ENCODE data around the gene STMN3. TPM values are rescaled to one million over a fixed set of nuclear protein-coding genes. Genes with fewer than 3 reads are reported as not detected.

STMN3 gene
- total and polyA plus RNA-seq, 10 of the 15 experiments (the other 5 are each of a cell fraction or from before 2014, with no cell fraction given) = 0.09 to 3.6 (median 1.4) TPM; not detected in 1

DNA sequence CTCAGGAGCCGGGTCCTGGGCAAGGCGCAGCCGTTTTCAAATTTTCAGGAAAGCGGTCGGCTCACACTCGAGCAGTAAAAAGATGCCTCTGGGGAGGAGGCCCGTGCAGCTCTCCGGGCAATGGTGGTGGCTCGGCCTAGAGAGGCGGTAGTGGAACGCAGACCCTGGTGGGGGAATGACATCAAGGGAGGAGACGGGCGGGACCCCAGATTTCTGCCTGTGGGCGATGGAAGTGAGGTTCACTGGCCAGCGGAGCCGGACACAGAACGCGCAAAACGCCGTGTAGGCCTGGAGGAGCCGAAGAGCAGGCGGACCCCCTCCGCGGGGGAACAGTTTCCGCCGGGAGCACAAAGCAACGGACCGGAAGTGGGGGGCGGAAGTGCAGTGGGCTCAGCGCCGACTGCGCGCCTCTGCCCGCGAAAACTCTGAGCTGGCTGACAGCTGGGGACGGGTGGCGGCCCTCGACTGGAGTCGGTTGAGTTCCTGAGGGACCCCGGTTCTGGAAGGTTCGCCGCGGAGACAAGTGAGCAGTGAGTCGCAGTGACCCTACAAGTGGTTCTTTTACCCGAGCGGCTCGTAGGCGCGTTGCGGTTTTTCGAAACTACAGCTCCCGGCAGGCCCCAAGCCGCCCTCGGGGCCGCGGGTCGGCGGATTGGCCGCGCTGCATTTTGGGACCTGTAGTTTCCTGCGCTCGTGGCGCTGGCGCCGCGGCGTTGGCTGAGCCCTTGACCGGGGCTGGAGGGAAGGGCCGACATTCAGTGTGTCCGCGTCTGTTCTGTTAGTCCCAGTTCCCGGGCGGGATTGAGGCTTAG, 4.9 kb upstream of the STMN3 start, which contains the start of gene RTEL1 (continued):
- TF ChIP-seq ZNF217 (IDR thresholded peaks at IDR 0.05) (peak; percentile 62; the same call in 1 of the 2 replicates), POLR2A (IDR thresholded peaks at IDR 0.05; ENCODE audit: low read depth, low read length) (no peak; the same call in none of the 2 replicates), PAX5 (IDR thresholded peaks at IDR 0.05; ENCODE audit: borderline replicate concordance, low read depth, low read length) (no peak), NKRF (conservative IDR thresholded peaks at IDR 0.05) (peak; percentile 97), HCFC1 (IDR thresholded peaks at IDR 0.05; ENCODE audit: low read length) (peak; percentile 89), ZNF274 (IDR thresholded peaks at IDR 0.05; ENCODE audit: insufficient read depth, insufficient read length) (no peak), ZNF207 (IDR thresholded peaks at IDR 0.05; ENCODE audit: borderline replicate concordance) (peak; percentile 97), ETV6 (conservative IDR thresholded peaks at IDR 0.05 in 1 of 2, IDR thresholded peaks at IDR 0.05 in 1 of 2; ENCODE audit: borderline replicate concordance in 1 of 2, low read depth in 1 of 2) (no peak; a peak in 1 of 4 replicates), BCL3 (IDR thresholded peaks at IDR 0.05; ENCODE audit: borderline replicate concordance, insufficient read depth, low read depth, low read length, poor library complexity, severe bottlenecking) (no peak), MAX (IDR thresholded peaks at IDR 0.05; ENCODE audit: low read depth, low read length) (no peak; the same call in 1 of the 2 replicates), EZH2 (IDR thresholded peaks at IDR 0.05; ENCODE audit: borderline replicate concordance, control insufficient read depth, low read depth, low read length) (no peak), RAD21 (IDR thresholded peaks at IDR 0.05; ENCODE audit: insufficient read depth, low read depth, low read length) (no peak), RAD51 (IDR thresholded peaks at IDR 0.05) (no peak)
- TF ChIP-seq, protein P1, sequence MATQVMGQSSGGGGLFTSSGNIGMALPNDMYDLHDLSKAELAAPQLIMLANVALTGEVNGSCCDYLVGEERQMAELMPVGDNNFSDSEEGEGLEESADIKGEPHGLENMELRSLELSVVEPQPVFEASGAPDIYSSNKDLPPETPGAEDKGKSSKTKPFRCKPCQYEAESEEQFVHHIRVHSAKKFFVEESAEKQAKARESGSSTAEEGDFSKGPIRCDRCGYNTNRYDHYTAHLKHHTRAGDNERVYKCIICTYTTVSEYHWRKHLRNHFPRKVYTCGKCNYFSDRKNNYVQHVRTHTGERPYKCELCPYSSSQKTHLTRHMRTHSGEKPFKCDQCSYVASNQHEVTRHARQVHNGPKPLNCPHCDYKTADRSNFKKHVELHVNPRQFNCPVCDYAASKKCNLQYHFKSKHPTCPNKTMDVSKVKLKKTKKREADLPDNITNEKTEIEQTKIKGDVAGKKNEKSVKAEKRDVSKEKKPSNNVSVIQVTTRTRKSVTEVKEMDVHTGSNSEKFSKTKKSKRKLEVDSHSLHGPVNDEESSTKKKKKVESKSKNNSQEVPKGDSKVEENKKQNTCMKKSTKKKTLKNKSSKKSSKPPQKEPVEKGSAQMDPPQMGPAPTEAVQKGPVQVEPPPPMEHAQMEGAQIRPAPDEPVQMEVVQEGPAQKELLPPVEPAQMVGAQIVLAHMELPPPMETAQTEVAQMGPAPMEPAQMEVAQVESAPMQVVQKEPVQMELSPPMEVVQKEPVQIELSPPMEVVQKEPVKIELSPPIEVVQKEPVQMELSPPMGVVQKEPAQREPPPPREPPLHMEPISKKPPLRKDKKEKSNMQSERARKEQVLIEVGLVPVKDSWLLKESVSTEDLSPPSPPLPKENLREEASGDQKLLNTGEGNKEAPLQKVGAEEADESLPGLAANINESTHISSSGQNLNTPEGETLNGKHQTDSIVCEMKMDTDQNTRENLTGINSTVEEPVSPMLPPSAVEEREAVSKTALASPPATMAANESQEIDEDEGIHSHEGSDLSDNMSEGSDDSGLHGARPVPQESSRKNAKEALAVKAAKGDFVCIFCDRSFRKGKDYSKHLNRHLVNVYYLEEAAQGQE (IDR thresholded peaks at IDR 0.05; ENCODE audit: low read depth, low read length) = no peak
- TF ChIP-seq, protein P2, sequence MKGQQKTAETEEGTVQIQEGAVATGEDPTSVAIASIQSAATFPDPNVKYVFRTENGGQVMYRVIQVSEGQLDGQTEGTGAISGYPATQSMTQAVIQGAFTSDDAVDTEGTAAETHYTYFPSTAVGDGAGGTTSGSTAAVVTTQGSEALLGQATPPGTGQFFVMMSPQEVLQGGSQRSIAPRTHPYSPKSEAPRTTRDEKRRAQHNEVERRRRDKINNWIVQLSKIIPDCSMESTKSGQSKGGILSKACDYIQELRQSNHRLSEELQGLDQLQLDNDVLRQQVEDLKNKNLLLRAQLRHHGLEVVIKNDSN (IDR thresholded peaks at IDR 0.05; ENCODE audit: borderline replicate concordance, extremely low read length, insufficient read depth, low read depth, low read length) = no peak
- TF ChIP-seq, protein P3, sequence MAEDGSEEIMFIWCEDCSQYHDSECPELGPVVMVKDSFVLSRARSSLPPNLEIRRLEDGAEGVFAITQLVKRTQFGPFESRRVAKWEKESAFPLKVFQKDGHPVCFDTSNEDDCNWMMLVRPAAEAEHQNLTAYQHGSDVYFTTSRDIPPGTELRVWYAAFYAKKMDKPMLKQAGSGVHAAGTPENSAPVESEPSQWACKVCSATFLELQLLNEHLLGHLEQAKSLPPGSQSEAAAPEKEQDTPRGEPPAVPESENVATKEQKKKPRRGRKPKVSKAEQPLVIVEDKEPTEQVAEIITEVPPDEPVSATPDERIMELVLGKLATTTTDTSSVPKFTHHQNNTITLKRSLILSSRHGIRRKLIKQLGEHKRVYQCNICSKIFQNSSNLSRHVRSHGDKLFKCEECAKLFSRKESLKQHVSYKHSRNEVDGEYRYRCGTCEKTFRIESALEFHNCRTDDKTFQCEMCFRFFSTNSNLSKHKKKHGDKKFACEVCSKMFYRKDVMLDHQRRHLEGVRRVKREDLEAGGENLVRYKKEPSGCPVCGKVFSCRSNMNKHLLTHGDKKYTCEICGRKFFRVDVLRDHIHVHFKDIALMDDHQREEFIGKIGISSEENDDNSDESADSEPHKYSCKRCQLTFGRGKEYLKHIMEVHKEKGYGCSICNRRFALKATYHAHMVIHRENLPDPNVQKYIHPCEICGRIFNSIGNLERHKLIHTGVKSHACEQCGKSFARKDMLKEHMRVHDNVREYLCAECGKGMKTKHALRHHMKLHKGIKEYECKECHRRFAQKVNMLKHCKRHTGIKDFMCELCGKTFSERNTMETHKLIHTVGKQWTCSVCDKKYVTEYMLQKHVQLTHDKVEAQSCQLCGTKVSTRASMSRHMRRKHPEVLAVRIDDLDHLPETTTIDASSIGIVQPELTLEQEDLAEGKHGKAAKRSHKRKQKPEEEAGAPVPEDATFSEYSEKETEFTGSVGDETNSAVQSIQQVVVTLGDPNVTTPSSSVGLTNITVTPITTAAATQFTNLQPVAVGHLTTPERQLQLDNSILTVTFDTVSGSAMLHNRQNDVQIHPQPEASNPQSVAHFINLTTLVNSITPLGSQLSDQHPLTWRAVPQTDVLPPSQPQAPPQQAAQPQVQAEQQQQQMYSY (CRISPR knock-in tag; IDR thresholded peaks at IDR 0.05) = no peak
